Renal cortex interstitium (tissue), 11 donors: ENCODE measurements around the gene CNTN1. TPM values are rescaled to one million over a fixed set of nuclear protein-coding genes. Genes with fewer than 3 reads are reported as not detected.
A peak's percentile ranks its signal among the peaks of the same experiment; 100 is the strongest.

Experiments used
- DNase-seq, 11 donors: peaks; one replicate each; pipeline ENCODE4 v3.0.0-alpha.2; 2013; ENCODE audit warnings: low read depth in 9 of 11, low spot score in 4 of 11; ENCODE audit errors: extremely low read depth in 1 of 11
- polyA plus RNA-seq, 3 donors: library from polyadenylated mRNA; unstranded; fragments of 120-200 nt; gene quantifications; one replicate each; pipeline ENCODE4 v1.2.1, GENCODE V29; 2013; ENCODE audit not compliant: insufficient read length in 3 of 3

CNTN1 gene
- polyA plus RNA-seq, 3 donors = 37.6 to 45.2 (median 38.1) TPM

- DNase-seq = peak in 1 of 11 donors; percentile 14
Measured at GRCh38 chr12:40820794-40821484, 128.7 kb downstream of the CNTN1 start.

- no peak for DNase-seq
Measured at GRCh38 chr12:40825156-40825555, 132.9 kb downstream of the CNTN1 start.

- no peak for DNase-seq
Measured at GRCh38 chr12:40827683-40828592, 135.7 kb downstream of the CNTN1 start.

DNA sequence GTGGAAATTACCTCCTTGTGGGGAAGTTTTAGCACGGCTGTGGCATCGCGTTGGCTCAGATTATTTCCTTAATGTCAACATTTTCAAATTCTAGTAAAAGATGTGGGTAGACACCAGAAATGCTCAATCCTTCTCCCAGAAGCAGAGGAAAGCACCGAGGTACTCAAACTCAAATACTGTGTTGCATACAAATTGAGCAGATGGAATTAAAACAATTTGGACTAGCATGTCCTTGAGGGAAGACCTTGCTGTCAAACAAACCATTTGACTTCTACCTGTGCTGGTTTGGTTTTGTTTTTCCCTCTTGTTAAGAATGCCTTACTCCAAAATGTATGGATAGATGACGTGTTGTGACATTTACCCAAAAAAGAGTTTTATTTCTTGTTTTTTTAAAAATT is 136.4 kb downstream of the CNTN1 start:
- DNase-seq = no peak

GRCh38 chr12:40829738-40830144 is 137.5 kb downstream of the CNTN1 start:
- peak in 1 of 11 donors; percentile 4 for DNase-seq

DNA sequence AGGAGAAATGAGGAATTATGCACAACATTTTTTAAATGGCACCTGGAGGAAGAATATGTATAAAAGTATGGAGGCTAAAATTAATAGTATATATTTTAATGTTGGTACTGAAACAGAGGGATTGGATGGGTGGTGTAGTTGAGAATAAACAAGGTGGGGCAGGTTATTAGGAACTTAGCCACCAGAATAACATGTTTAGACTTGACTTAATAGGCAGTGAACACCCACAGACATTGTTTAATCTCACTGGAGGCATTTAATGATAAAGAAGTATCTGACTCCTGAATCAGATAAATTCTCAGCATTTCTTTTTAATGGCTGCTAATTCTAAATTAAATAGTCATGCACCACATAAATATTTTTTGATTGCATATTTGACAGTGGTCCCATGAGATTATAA is 139.7 kb downstream of the CNTN1 start:
- no peak for DNase-seq

DNA sequence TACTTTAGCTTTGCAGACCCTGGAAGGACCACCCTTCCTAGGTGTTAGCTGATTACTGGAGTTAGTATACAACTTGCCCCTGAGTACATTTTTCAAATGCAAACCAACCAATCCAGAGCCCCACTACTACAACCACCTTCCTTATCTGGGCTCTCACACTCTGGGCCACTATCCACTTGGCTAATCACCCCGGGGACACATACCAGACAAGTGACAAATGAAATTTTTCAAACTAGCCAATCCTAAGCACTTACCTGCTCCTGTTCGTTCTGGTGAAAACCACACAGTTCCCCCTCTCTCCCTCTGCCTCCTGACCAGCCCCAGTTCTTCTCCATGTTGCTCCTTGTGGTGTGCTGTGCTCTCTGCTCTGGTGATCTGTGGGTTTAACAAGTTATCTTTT is 140.4 kb downstream of the CNTN1 start:
- no peak for DNase-seq

- DNase-seq = no peak
Measured at GRCh38 chr12:40833818-40834217, 141.6 kb downstream of the CNTN1 start.

DNA sequence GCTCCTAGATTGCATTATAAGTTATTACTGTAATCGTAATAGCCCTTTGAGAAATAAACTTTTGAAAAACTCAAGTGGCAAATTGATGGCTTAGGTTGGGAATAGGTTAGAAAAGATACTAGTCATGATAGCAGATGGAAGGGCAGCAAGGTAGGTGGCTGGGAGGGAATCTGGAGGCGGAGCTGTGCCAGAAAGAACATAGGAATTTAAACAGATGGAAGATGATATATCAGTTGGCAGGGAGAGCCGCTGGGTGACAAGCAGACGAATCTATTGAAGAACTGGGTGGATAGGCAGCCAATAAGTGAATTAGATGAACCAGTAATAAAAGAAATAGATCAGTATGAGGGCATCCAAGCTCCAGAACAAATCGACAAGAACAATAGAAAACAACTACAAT is 142.1 kb downstream of the CNTN1 start:
- DNase-seq = no peak

DNA sequence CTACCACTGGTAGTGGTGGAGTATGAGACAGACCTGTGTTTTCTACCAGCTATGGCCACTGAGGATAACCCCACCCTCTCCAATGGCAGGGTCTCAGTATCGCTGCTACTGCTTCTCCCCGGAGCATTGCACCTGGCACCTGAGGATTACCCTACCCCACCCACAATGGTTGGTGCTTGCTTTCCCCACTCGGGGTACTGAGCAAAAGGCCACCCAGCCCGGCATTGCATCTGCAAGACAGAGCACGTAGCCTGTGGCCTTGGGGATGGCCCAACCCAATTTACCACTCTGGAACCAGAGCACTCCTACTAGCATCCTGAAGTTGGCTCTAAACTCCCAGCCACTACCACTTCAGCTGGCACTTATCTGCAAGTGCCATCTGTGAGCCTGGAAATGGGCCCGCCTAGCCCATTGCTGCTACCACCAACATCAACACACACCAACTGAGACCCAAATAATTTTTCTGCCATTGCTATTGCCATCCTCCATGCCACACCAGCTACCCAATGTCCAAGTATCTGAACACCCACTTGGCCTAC is 145.7 kb downstream of the CNTN1 start:
- DNase-seq = no peak

DNA sequence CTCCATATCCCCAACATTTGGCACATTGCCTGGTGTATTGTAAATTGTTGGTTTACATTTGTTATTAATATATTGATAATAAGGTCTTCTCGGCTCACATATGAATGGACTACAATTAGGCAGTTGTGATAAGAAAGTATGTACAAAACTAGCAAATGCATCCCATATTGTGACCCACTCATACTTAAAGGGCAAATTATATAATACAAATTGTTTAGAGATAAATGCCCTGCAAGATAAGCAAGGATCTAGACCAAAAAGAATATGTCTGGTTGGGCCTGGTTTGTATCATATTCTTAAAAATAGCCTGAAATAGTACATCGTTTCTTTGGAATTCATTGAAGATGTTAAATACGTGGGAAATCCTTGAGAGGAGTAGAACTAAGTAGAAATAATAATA is 151.3 kb downstream of the CNTN1 start:
- no peak for DNase-seq

GRCh38 chr12:40853221-40853620 is 161.0 kb downstream of the CNTN1 start:
- DNase-seq = no peak

DNA sequence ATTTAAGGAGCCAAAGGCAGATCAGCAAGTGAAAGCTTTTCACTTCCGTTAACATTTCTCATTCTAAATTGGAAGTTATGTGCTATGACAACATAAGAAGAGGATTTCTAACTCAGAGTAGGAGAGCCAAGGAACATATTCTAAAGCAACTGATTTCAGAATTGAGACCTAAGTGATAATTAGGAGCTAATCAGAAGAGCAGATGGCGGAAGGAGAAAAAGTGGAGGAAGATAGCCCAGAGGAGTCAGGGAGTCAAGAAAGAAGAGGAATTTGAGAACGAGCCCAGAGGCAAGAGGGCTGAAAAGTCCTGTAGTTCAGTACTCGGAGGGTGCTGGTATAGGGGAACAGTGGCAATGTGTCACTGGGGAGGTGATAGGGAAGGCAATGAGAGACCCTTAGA is 162.4 kb downstream of the CNTN1 start:
- DNase-seq = no peak

GRCh38 chr12:40864891-40865290 is 172.7 kb downstream of the CNTN1 start:
- DNase-seq = no peak

- DNase-seq = no peak
Measured at GRCh38 chr12:40870981-40871380, 178.7 kb downstream of the CNTN1 start.

DNA sequence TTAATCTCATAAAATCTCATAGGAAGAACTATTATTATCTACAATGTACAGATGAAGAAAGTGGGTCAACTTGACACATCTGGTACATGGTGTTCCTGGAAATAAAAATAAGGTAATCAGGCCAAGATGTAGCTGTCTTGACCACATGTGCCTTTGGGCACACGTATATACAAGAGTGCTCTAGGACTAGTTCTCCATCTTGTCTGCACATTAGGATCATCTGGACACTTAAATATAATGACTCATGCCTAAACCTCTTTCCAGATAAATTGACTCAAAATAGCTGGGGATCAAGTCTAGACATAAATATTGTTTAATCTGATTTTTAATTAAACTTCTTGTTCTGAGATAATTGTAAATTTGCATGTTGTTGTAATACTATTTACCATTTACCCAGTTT is 182.6 kb downstream of the CNTN1 start:
- DNase-seq = no peak

- no peak for DNase-seq
Measured at GRCh38 chr12:40889329-40889728, 197.1 kb downstream of the CNTN1 start.

GRCh38 chr12:40892528-40892927 is 200.3 kb downstream of the CNTN1 start:
- DNase-seq = no peak

DNA sequence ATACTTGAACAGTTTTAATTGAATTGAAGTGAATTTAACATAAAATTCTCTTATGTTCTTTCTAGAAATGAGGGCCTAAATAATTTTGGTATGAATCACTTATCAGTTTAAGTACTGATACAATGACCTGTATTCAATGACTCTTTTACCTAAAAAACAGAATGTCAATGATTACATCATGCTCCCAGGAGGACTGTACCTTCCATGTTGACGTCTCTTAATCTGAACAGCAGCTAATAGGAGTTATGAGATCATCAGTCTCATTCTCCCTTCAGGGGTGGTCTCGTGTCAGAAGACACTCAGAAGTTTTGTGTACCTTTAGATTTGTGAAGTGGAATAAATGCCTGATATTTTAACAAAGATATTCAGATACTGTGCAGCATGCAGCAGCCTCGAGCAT is 206.3 kb downstream of the CNTN1 start:
- no peak for DNase-seq

DNA sequence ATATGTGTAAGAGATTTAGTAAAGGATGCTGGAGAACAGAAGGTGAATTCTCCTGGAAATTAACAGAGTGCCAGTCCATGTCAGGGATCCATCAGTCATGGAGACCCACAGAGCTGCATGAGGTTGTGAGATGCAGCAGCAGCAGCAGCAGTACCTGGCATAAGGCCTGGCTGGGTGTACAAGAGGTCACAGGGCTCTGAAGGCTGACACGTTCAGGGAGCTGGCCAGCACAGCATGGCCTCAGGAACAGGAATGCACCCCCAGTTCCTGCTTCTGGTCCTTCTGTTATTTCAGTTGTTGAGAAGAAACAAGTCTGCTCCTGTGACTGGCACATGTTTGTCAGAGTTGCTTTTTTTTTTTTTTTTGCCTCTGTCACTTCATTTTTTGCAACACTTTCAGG is 210.8 kb downstream of the CNTN1 start:
- DNase-seq = no peak
